T-helper 2 cell treated with Interferon-gamma antibody and Interleukin-4, amounts not matched to agents 100 ng/mL and 5 ng/mL, for 36 hours (primary cell): ENCODE data around the gene PKD1L1. TPM values are rescaled to one million over a fixed set of nuclear protein-coding genes. Genes with fewer than 3 reads are reported as not detected.

Experiments used
- intact Hi-C: fragments of 100-400 bp; cut with micrococcal nuclease; formaldehyde crosslinking; loops from one replicate; pipeline ENCODE4 v1.15.1; 2023
- total RNA-seq: library from RNA; stranded (reverse); gene quantifications from 2 replicates; pipeline ENCODE4 v1.2.3, GENCODE V29; 2022

Gene PKD1L1
- total RNA-seq, 1 donor from 2014 or later, result 0.11 TPM

DNA sequence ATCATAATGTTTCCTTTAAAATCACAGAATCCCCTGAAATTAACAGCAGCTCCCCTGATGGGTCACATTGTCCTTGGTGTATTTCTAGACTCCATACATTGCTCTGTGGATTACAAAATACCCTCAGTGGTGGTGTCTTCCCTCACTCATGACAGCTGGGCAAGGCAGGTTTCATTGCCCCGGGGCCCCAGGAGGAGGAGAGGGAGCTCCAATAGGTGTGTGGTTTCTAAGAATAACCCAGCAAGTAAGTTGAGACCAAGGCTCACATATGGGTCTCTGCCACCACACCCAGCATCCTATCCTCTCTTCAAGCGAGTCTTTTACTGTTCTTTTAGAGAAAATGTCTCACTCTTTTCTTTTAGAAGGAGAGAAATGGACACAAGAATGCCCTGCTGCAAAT is 63.6 kb downstream of the PKD1L1 start:
- intact Hi-C loops, result no loop called here

DNA sequence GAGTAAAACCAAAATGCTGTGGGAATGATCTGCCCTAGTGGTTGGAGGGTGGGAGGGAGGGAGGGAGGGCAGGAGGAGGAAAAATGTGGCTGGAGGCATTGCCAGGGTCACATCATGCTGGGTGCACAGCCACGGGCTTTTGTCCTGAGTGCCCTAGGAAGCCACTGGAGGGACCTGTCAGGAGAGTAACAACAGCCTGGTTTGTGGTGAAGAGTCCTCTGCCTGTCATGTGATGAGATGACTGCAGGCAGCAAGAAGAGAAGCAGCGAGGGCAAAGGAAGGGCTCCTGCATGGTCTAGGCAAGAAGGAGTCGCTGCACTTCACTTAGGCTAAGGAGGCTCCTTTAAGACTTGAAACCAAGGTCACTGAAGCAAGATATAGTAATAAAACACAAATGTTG is 65.6 kb downstream of the PKD1L1 start:
- intact Hi-C loops, result no loop called here

DNA sequence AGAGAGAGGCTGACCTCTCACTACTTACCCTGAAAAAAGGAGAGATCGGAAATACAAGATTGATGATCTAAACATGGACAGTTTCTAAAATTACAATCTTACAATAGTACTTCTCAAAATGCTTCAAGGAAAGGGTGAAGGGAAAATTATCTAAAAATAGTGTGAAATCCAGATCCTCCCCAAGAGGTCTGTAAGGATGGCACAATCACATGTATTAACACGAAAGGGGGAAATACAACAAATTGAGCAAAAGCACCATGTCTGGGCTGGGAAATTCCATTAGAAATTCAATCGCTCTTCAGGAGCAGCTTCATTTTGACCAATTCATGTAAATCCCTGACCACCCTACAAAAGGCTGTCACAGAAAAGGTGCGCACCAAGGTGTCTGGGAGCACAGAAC is 67.0 kb downstream of the PKD1L1 start:
- intact Hi-C loops, result no loop called here

DNA sequence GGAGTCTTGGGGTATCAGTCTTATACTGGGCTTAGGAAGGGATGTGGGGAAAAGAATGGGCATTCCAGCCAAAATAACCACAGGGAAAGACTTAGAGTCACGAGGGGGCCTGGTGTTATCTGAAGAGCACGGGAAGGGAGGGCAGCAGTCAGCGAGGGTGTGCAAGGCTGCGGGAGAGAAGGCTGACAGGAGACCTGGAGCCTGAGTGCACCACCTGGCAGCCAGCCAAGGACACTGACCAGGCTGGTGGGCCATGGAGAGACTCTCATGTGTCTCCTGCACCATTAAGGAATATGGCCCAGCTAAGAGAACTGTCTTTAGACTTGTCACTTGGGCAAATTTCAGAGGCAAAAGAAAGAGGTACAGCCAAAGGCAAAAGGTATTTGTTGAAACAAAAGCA is 69.6 kb downstream of the PKD1L1 start:
- intact Hi-C loops, result no loop called here

DNA sequence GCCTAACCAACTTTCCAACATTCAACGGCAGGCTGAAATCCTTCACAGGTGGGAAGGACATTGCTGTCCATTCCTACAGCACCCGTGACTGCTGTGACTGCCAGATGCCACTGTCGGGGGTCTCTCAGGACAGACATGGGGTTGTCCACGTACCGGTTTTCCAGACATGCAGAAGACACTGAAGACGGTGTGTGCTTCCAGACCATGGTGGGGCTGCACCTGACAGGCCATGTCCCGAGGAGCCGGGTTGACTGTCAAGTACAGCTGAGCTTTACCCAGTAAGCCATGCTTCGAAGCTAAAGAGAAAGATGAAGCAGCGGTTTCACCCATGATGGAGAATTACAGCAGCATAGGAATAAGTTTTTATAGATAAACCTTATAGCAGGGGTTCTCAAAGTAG is 70.9 kb downstream of the PKD1L1 start:
- intact Hi-C loops, result no loop called here

DNA sequence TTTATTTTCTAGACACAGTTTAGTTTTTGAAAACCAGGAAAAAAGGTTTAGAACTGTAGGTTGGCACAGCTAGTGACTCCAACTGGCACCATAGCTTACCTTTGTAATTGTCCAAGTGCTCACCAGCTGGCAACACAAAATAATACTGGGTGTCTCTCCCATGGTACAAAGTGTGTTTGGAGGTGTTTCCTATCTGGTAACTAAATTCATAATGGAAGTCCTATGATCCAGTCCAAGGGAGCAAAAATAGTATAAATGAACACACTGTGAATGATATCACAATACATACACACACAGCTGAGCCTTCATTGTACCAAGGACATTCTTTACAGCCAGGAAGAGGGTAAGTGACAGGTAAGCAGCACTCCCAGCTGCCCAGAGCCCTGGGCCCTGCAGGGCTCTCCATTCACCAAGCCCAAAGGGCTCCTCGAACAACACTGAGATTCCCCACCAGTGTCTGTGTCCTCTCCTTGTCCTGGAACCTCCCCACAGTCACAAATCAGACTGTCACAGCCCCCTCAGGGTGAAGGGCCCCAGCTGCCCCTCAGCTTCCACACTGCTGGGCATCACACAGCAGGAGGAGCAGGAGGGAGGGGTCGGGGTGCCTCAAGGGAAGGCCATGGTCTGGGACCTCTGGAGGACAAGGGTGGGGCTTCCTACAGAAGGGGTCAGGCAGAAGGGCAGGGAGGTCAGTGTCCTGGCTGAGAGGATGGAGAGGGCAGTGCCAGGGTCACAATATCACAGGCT is 72.1 kb downstream of the PKD1L1 start:
- intact Hi-C loops, result no loop called here

DNA sequence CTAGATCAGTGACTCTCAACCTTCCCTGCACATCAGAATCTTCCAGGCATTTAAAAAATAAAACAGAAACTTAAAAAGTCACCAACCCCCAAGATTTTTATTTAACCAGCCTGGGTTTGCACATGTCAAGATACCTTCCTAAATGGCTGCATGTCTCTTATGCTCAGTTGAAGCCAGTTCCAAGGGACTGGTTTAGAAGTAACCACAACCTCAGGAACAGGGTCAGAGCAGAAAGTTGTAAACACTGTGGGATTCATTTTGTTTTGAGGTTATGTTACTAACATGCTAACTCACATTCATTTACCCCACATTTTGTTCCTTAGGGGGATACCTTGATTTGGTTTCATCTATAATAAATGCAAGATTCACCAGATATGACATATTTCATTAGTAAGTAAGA is 72.9 kb downstream of the PKD1L1 start:
- intact Hi-C loops, result no loop called here

DNA sequence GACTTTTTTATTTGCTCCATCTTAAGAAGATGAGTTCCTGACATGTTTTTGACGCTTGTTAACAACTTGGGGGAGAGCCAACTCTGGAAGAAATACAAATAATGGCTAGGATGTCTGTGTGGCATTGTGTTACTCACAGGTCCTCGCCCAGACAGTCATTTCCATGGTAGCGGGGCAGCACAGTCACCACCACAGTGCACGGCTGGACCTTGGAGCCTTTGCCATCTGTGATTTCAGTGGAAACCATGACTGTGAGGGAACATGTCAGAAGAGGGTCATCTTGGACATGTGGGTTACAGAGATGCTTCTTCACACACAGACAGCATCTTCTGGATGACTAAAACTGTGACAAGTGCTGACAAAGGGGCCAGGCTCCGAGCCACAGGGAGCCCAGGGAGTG is 74.5 kb downstream of the PKD1L1 start:
- intact Hi-C loops, result no loop called here

DNA sequence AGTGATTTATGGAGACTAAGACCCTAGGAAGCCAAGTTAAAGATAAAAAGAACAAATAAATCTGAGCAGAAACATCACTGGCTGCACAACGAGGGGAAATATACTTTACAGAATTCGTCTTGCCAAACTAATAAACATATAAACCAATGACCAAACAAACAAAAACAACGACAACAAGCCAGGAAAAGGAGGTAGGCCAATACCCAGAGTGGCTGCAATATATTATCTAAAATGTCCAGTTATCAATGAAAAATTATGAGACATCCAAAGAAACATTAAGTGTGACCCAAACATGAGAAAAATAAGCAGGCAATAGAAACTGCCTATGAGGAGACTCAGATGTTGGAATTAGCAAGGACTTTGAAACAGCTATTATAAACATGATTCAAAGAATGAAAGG is 81.0 kb downstream of the PKD1L1 start:
- intact Hi-C loops, result no loop called here

DNA sequence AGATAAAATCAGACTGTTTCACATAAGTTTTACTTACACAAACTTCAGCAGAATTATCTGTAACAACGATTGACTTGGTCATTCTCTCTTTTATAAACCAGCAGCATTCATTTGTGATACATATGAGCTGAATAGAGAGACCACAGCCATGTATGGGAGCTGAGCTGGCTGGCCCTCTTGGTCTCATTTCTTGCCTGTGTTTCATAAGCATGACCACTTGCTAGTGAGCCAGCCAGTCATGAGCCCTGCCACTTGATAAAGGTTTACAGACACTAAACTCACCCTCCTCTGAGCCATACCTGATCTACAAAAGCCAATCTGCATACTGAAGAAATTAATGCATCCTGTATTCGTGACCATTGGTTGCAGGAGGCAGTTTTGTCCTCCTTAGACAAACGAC is 82.1 kb downstream of the PKD1L1 start:
- intact Hi-C loops, result no loop called here

DNA sequence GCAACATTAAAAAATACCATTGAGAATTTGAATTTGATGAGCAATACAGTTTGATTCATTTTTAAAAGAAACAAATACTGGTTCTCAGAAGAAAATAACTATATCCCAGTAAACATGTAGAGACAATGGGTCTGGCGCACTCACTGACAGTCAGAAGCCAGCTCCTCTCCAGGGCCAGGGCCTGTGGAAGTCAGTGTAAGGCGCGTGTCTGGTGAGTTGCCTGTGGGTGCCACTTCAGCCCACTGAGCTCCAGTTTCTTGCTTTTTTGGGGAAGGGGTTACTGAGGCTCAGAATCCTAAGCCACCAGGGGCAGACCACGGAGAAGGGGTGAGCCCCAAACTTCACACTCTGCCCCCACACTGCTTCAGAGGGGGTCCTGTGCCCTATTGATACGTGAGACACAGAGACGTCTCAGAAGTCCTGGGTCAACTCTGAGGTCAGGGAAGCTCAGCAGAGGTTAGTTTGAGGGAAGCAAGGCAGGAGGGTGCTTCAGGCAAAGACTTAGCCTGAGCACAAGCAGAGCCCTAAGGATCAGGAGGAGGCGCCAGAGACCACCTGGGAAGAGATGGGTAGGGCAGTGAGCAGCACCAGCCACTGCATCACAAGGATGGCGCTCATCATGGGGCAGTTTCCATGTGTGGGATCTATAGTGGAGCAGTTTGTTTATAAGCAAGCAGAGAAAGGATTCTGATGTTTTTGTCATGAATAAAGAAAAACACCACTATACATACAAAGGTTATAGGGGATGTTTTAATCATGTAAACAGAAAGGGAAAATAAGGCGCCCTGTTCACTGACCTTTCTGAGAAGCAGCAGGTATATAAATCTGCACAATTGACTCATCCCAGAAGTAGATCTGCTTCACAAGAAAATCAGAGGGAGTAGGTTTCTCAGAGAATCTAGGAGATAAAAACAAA is 95.7 kb downstream of the PKD1L1 start:
- intact Hi-C loops, result no loop called here

DNA sequence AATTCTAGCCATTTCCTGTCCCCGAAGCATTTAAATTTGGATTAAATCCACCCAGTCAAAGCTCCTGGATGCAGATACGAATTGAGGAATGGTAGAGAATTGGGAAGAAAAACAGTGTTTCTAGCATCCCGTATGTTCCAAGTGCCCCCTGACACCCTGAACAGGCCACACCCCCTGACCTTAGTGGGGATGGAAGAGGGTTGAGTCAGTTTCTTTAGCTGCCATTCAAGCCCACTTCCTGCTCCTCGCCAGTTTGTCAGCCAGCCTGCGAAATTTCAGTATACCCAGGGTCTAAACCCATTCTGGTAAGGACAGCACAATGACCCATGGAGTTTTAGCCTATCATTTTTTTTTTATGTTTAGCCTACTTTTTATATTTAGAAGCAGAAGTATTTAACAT is 101.1 kb downstream of the PKD1L1 start:
- intact Hi-C loops, result no loop called here

DNA sequence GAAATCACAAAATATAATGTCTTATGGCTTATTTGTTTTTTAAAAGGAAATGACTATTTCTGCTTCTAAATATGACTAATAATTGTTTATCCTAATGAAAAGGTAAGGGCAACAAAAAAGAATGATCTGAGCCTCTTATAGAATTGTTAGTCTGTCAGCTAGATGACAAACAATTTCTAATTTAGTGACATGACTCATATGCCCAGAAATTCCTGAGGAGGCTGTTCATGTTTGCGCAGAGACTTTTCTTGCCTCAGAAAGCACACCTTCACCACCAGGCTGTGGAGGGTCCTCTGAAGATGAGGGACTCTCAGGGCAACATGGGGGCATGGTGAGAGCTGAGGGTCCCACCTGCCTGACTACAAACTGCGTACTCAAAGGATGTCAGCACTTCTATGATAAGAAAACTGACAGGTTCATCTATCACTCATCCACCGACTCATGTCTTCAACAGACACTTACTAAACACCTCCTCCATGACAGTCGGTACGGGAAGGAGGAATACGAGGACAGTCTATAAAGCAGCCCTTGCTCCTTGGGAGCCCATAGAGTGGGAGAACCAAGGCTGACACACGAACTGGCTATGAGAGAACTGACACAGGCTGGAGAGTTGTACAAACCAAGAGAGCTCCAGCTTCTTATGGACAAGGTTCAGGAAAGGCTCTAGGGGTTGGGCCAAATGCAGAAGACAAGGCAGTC is 102.0 kb downstream of the PKD1L1 start:
- intact Hi-C loops, result no loop called here

DNA sequence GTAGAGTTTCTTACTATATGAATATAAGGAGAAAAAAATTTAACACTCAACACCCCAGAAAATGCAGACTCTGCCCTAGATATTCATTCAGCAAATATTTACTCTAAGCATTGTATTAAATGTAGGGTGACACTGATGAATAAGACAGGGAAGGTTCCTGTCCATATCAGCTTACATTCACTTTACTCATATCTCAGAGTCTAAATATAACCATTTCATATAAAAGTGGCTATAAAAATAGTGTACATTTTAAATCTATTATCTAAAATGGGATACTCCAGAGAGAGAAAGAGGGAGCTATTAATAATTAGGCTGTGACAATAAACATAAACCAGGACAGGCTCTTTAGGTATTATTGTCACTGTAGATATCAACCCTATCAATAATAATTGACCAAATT is 104.0 kb downstream of the PKD1L1 start:
- intact Hi-C loops, result no loop called here

DNA sequence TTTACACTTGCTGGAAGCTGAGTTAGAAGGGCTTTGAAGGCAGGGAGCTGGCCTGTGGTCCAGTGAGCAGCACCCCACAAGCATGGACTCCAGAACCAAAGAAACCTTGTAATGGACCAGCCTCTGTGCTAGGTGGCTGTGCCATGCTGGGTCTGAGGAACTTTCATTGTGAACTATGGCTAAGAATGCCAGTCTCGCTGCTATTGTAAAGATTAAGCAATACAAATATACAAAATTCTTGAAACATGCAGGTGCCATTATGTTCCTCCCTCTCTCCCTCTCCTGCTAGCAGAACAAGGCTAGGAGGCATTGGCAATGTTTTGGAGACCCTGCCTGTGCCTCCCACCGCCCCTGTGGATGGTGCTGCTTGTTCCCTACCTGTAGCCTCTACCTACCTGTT is 105.0 kb downstream of the PKD1L1 start:
- intact Hi-C loops, result no loop called here

DNA sequence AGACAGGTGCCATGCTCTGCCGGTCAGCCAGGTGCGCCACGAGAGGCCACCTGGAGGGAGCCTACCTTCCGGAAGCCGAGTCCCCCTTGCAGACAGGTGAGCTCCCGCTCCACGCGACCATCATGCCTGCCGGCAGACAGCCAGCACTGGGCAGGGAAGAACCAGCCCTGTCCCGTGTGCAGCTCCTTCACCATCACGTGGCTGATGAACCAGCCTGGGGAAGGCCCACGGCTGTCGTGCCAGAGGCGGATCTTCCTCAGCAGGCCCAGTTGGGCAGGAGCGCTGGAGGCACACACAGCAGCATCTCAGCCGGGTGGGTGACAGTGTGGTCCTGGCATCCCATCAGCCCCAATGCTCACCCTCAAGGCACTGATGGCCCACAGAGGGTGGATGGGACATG is 108.9 kb downstream of the PKD1L1 start:
- intact Hi-C loops, result no loop called here

DNA sequence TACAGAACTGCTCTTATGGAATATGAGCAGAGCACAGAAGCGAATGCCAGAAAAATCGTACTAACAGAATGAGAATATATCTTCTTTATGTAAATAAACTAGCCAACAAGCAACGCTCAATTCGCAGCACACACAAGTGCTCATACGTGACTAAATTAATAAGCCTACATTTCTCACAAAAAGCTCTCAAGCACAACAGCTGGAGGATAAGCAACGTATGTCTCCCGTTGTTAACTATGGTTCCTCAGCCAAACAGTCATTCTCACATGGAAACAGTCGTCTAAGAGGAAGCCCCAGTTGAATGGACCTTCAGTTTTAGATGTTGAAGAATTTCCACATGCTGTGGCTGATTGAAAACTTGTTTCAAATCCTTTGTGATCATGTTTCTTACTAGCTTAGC is 110.4 kb downstream of the PKD1L1 start:
- intact Hi-C loops, result no loop called here

DNA sequence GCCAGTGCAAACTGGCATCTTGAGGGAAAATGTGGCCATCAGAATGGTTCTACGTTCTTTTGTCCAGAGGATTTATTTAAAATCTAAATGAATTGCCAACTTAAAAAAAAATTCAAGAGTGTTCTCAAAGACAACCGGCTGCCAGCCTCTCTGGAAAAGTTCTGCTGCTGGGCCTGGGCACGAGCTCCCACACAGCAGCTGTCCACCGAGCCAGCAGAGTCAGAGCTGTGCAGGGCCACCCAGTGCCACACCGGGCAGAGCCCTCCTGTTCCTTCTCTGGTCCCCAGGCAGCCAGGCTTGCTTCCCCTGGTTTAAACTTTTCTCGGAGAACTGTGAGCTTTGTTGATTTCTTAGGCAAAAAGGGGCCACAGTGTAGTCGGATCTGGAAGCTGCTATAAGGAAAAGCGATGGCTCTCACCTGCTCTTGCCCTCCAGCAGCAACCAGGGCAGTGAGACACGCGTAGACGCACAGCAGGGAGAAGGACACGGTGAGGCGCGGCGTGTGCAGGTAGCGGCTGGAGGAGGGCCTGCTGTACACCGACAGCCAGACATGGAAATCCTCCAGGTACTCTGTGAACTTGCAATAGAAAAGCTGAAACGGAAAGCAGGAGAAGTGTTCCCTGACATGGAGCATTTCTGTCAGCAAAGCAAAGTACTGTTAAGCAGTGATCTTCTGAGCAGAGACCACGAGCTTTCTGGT is 111.6 kb downstream of the PKD1L1 start:
- intact Hi-C loops, result no loop called here

DNA sequence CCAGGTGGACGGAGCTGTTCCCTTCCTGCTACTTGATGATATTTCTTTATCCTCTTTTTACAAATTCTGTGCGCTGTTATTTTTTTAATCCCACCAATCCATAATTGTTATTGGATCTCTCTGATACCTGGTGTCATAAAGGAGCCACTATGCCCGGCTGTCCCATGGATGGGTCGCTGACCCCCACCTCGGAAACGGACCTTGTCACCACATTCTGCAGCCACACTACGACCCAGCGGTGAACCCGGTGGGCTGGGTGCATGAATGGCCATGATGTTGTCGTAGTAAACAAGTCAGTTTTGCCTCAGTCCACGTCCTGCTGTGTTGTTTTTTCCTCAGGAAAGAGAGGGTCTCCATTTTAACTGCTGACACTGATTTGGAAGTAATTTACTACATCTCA is 112.2 kb downstream of the PKD1L1 start:
- intact Hi-C loops, result no loop called here

DNA sequence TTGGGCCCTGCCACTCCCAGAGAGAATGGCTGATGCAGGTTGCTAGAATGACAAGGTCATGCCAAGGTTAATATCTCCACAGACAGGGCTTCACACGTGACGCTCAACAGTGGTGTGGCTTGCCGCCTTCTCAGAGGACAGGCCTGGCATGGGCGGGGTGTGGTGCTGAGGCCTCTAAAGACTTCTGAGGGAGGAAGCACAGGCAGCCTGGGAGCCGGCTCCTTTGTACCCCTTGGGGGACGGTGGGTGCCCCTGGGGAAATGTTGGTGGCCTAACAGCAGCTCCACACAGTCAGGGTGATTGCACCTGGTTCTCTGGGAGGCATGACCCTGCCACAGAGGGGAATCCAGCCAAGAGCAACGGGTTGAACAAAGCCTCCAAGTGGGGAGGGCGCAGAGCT is 115.1 kb downstream of the PKD1L1 start:
- intact Hi-C loops, result no loop called here

DNA sequence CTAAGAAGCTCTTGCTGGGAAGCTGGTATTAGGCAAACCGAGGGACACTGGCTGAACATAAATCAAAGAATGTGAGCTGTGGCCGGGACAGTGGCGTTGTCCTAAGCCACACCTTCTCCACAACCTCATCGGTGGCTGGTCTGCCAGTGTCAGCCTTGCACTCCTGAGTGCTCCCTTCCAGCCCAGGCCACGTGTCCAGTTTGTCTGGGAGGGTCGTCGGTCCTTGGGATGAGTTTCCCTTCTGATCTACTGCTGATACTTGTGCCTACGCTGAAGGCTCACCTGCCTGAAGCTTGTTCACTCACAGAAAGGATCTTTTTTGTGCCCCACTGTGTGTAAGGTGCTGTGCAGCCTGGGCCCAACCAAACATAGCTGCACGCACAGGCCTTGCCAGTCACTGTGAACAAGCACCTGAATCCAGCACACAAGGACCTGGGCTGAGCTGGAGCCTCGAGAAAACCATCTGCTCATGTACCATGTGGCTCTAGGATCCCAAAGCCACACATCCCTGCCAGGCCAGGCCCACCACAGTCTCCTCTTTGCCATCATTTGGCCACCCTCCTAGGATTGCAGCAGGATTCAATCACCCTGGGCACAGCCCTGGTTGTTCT is 116.1 kb downstream of the PKD1L1 start:
- intact Hi-C loops, result no loop called here
